Measurements from ENCODE around the gene HYI. TPM values are rescaled to one million over a fixed set of nuclear protein-coding genes. Genes with fewer than 3 reads are reported as not detected.

Gene HYI
- total and polyA plus RNA-seq, 9 donors = 17.8 to 29.2 (median 22.2) TPM

DNA sequence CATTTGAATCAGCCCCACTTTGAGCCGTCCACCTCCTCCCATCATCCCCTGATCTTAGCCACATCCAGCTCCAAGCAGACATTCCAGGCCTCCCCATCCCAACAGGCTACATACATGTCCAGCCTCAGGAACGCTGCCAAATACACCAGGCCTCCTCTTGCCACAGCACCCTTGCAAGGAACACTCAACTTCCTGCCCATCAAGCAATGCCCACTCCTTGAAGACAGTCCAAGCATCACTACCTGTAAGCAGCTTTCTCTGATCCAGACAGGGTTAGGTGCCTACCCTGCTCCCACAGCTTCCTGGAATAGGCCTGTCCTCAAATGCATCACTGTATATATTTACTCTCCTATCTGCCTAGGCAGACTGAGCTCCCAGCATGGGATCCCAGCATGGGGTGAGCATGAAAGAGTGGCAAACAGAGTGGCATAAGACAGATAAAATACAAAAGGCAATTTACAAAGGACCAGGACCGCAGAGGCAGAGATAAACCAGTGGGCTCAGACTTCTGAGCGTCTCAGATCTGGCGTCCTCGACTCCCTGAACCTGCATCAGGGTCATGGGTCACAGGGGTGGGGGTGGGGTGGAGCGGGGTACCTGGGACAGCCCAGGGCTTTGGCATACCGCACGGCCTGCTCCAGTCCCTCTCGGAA lies 816 bp downstream of the HYI start:
- no peaks in the 10 kb centered on the region for H3K27me3 ChIP-seq (ENCODE audit: control insufficient read depth, insufficient read depth, low read length)
- peaks cover 45% of the 10 kb centered on the region for H3K36me3 ChIP-seq (ENCODE audit: control insufficient read depth, insufficient read depth, low read length)
- H3K4me3 ChIP-seq (ENCODE audit: low read length) = peak overlapping the region; percentile 70
- WGBS (ENCODE audit: insufficient coverage) = 31% methylated on average over 4 of the region's 10 CpGs
- peaks cover 17% of the 10 kb centered on the region for H3K4me1 ChIP-seq (ENCODE audit: control insufficient read depth, insufficient read depth, low read length)
- H3K9me3 ChIP-seq (replicated peaks; ENCODE audit: control insufficient read depth, low read depth, low read length) = no peaks in the 10 kb centered on the region
- peak overlapping the region; percentile 89 for H3K27ac ChIP-seq (ENCODE audit: low read length)
- peak; percentile 60 for DNase-seq

DNA sequence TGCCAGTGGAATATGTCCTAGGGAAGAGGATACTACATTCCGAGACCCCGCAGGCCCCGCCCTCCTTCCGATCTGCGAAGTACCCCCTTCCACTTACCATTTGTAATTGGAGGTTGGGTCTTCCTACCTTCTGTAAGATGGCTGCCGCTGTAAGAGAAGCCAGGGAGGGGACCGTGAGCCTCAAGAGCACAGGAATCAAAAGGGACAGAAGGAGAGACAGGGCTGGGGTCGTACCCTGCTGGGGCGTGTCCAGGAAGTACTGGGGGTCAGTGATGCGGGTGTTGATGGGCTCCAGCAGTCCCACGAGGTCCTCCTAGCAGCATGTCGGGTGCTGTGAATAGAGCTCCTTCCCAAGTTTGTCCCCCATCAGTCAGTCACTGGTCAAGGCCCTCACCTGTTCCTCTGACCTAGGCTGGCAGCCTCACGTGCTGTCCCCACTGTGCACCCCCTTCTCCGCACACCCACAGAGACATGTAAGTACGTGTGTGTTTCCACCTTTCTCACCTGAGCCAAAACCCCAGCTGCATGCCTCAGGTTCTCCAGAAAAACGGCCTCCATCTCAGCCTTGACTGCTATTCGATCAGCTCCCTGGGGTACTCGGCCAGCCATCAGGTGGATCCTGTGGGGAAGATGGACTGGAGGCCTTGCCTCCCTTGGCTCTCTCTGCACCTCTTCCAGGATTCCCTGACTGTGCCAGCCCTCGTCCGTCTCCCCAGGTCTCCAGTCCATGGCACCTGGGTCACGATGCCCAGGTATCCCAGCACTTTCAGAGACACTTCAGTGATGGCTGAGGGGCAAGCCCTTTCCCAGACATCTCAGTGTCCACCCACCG lies 1.8 kb downstream of the HYI start:
- no peak for DNase-seq
- Histone ChIP-seq H3K4me1 (ENCODE audit: control insufficient read depth, insufficient read depth, low read length) (peaks cover 17% of the 10 kb centered on the region), H3K9me3 (replicated peaks; ENCODE audit: control insufficient read depth, low read depth, low read length) (no peaks in the 10 kb centered on the region), H3K27ac (ENCODE audit: low read length) (no peak overlapping the region), H3K36me3 (ENCODE audit: control insufficient read depth, insufficient read depth, low read length) (peaks cover 53% of the 10 kb centered on the region), H3K4me3 (ENCODE audit: low read length) (no peak overlapping the region), H3K27me3 (ENCODE audit: control insufficient read depth, insufficient read depth, low read length) (no peaks in the 10 kb centered on the region)
- 82% methylated on average over 17 of the region's 22 CpGs for WGBS (ENCODE audit: insufficient coverage)

DNA sequence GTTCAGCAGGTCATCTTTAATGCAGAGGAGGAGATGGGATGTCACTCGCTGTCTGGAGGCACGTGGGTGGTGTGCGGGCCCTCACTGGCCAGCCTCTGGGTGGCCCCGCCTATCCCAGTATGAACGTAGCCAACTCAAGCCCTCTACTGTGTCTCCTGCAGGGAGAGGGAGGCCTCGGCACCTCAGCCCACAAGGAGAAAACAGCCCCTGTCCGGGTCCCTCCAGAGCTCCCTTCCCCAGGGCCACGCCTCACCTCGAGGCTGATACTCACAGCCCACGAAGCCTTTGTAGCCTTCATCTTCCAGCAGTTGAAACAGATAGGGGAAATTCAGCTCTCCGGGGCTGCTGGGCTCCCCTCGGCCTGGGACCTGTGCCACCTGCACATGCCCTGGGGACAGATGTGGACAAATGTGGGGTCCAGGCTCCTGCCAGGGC lies 2.6 kb downstream of the HYI start:
- Histone ChIP-seq H3K27ac (ENCODE audit: low read length) (no peak overlapping the region), H3K4me1 (ENCODE audit: control insufficient read depth, insufficient read depth, low read length) (peaks cover 17% of the 10 kb centered on the region), H3K9me3 (replicated peaks; ENCODE audit: control insufficient read depth, low read depth, low read length) (no peaks in the 10 kb centered on the region), H3K36me3 (ENCODE audit: control insufficient read depth, insufficient read depth, low read length) (peaks cover 61% of the 10 kb centered on the region), H3K4me3 (ENCODE audit: low read length) (no peak overlapping the region), H3K27me3 (ENCODE audit: control insufficient read depth, insufficient read depth, low read length) (no peaks in the 10 kb centered on the region)
- no peak for DNase-seq
- WGBS (ENCODE audit: insufficient coverage) = 79% methylated on average over 7 of the region's 12 CpGs

DNA sequence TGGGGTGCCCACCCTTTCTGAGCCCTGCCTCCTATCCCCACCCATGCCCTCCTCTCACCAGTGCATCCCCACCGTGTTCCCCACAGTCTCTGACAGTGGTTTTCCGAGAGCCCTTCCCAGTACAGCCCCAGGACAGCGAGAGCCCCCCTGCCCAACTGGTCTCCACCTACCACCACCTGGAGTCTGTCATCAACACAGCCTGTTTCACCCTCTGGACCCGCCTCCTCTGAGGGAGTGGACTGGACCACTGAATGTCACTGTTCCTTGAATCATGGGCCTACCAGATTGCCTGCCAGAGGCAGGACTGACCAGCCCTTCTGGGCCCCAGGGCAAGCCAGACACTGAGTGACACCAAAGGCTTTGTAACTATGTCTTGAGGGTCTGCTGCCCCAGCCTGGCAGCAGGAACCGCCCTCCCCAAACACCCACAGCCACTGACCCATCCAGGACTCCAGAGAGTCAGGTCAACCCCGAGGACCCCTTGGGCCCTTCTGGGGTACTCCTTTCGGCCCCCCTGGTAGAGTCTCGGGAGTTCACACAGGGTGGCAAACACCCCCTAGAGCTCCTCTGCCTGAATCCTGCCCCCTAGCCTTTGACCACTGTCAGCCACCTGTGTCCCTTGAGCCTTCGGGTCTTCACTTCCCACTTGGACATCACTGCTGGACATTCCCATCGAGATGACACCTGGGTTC lies 3.3 kb downstream of the HYI start:
- Histone ChIP-seq H3K27ac (ENCODE audit: low read length) (no peak overlapping the region), H3K36me3 (ENCODE audit: control insufficient read depth, insufficient read depth, low read length) (peaks cover 69% of the 10 kb centered on the region)
- WGBS (ENCODE audit: insufficient coverage) = 87% methylated on average over 10 of the region's 10 CpGs

DNA sequence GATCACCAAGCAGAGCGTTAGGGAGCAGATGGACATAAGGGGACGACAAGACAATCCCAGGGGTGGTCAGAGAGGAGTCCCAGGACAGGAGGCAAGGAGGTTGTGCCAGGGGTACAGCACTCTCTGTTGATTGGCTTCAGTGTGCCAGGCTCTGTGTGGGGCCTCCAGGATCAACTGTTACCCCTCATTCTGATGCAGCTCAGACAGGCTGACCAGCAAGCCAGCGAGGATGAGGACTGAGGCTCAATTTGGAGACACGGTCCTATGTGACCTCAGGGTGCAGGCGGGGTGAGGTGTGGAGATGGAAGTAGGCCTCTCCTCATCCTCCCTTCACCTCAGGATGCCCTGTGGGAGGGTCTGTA lies 4.0 kb downstream of the HYI start:
- Histone ChIP-seq H3K36me3 (ENCODE audit: control insufficient read depth, insufficient read depth, low read length) (peaks cover 76% of the 10 kb centered on the region), H3K27ac (ENCODE audit: low read length) (no peak overlapping the region), H3K4me1 (ENCODE audit: control insufficient read depth, insufficient read depth, low read length) (peaks cover 15% of the 10 kb centered on the region), H3K4me3 (ENCODE audit: low read length) (no peak overlapping the region), H3K27me3 (ENCODE audit: control insufficient read depth, insufficient read depth, low read length) (no peaks in the 10 kb centered on the region), H3K9me3 (replicated peaks; ENCODE audit: control insufficient read depth, low read depth, low read length) (no peaks in the 10 kb centered on the region)
- 63% methylated on average over 2 of the region's 5 CpGs for WGBS (ENCODE audit: insufficient coverage)
- DNase-seq = no peak

More for the DNA sequence above, 3.3 kb downstream of the HYI start:
- H3K27me3 ChIP-seq (ENCODE audit: control insufficient read depth, insufficient read depth, low read length) = no peaks in the 10 kb centered on the region
- no peak overlapping the region for H3K4me3 ChIP-seq (ENCODE audit: low read length)
- peaks cover 17% of the 10 kb centered on the region for H3K4me1 ChIP-seq (ENCODE audit: control insufficient read depth, insufficient read depth, low read length)
- H3K9me3 ChIP-seq (replicated peaks; ENCODE audit: control insufficient read depth, low read depth, low read length) = no peaks in the 10 kb centered on the region
- DNase-seq = no peak

DNA sequence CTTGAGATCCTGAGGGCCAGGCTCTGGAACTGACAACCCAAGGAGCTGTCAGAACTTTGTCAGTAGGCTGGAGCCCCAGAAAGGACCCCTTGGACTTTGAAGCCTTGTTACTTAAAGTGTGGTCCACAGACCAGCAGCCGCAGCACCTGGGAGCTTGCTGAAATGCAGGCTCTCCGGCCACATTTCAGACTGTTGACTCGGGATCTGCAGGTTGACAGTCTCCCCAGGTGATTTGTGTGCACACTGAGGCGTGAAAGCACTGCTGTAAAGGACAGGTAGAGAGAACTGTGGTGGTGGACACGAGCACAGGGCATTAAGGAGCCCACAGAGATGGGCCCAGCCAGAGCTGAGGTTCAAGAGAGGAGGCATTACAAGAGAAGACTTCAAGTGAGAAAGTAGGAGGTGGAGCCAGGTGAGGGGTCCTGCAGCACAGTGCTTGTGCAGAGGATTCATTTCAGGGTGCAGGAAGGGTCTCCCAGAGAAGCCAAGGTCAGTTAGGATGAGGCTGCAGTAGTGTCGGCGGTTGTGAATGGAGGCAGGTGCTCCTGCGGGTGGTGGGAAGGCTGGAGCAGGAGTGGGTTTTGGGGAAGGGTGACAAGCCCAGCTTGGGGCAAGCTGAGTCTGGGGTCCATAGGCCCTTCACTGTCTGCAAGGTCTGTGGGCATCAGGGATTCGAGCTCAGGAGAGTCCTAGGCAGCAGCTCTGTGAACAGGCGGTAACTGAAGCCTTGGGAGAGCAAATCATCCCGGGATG lies 4.6 kb downstream of the HYI start:
- no peak overlapping the region for H3K4me3 ChIP-seq (ENCODE audit: low read length)
- H3K4me1 ChIP-seq (ENCODE audit: control insufficient read depth, insufficient read depth, low read length) = peaks cover 10% of the 10 kb centered on the region
- H3K36me3 ChIP-seq (ENCODE audit: control insufficient read depth, insufficient read depth, low read length) = peaks cover 81% of the 10 kb centered on the region
- 90% methylated on average over 11 of the region's 11 CpGs for WGBS (ENCODE audit: insufficient coverage)
- no peaks in the 10 kb centered on the region for H3K9me3 ChIP-seq (replicated peaks; ENCODE audit: control insufficient read depth, low read depth, low read length)
- no peak for DNase-seq
- no peaks in the 10 kb centered on the region for H3K27me3 ChIP-seq (ENCODE audit: control insufficient read depth, insufficient read depth, low read length)
- no peak overlapping the region for H3K27ac ChIP-seq (ENCODE audit: low read length)

DNA sequence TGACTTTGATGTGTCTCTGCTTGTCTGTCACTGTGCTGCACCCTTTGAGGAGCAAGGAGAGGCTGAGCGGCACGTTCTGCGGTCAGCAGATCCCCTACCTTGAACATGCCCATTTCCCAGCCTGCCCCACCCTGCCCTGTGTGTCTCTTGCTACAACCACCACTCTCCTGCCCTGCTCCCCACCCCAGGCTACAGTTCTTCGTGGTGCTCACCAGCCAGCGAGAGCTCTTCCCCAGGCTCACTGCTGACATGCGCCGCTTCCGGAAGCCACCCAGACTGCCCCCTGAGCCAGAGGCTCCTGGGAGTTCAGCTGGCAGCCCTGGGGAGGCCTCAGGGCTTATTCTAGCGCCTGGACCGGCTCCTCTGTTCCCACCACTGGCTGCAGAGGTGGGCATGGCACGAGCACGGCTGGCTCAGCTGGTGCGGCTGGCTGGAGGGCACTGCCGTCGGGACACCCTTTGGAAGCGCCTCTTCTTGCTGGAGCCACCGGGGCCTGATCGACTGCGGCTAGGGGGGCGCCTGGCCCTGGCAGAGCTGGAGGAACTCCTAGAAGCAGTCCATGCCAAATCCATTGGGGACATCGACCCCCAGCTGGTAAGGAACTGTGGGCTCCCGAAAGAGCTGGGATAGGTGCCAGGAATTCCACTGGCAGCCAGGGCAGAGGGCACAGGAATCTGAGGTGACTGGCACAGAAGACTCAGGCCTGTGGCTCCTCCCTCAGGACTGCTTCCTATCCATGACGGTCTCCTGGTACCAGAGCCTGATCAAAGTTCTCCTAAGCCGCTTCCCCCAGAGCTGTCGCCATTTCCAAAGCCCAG lies 5.6 kb downstream of the HYI start:
- no peak overlapping the region for H3K4me3 ChIP-seq (ENCODE audit: low read length)
- peaks cover 7% of the 10 kb centered on the region for H3K4me1 ChIP-seq (ENCODE audit: control insufficient read depth, insufficient read depth, low read length)
- H3K27ac ChIP-seq (ENCODE audit: low read length) = no peak overlapping the region
- WGBS (ENCODE audit: insufficient coverage) = 91% methylated on average over 25 of the region's 25 CpGs
- peaks cover 92% of the 10 kb centered on the region for H3K36me3 ChIP-seq (ENCODE audit: control insufficient read depth, insufficient read depth, low read length)
- peak; percentile 23 for DNase-seq
- no peaks in the 10 kb centered on the region for H3K27me3 ChIP-seq (ENCODE audit: control insufficient read depth, insufficient read depth, low read length)
- H3K9me3 ChIP-seq (replicated peaks; ENCODE audit: control insufficient read depth, low read depth, low read length) = no peaks in the 10 kb centered on the region

DNA sequence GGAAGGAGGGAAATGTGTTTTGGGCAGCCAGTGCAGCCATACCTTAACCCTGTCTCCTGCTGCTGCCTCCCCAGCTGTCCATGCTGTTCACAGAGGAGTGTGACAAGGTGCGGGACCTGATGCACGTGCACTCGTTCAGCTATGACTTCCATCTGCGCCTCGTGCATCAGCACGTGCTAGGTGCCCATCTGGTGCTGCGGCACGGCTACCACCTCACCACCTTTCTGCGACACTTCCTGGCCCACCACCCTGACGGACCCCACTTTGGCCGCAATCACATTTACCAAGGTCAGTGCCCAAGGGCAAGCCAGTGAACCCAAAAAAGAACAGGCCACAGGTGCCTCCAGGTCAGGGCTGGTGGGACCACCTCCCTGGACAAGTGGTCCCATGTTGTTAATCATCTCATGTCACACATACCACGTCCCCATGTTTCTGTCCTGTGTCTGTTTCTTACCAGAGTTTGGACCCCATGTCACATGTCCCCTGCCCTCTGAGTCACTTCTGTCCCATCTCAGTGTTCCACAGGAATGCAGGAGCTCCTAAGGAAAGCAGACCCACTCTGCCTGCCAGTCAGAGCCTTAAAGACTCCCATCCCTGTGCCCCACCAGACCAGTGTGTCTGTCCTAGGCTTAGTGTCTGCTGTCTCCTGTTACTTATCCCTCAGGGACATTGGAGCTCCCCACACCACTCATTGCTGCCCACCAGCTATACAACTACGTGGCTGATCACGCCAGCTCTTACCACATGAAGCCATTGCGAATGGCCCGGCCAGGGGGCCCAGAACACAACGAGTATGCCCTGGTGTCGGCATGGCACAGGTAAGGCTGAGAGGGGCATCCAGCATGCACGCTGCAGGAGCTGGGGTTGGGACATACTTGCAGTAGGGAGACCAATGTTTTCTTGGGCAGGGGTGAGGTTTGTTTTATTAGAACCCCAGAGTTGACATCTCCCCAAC lies 6.6 kb downstream of the HYI start:
- Histone ChIP-seq H3K27ac (ENCODE audit: low read length) (no peak overlapping the region), H3K9me3 (replicated peaks; ENCODE audit: control insufficient read depth, low read depth, low read length) (no peaks in the 10 kb centered on the region), H3K4me3 (ENCODE audit: low read length) (no peak overlapping the region), H3K27me3 (ENCODE audit: control insufficient read depth, insufficient read depth, low read length) (no peaks in the 10 kb centered on the region), H3K36me3 (ENCODE audit: control insufficient read depth, insufficient read depth, low read length) (peaks cover 98% of the 10 kb centered on the region), H3K4me1 (ENCODE audit: control insufficient read depth, insufficient read depth, low read length) (no peaks in the 10 kb centered on the region)
- WGBS (ENCODE audit: insufficient coverage) = 88% methylated on average over 17 of the region's 19 CpGs
- DNase-seq = peak; percentile 2
